Posterior vena cava (tissue), 2 donors: ENCODE measurements around the gene VPREB1. TPM values are rescaled to one million over a fixed set of nuclear protein-coding genes. Genes with fewer than 3 reads are reported as not detected.
"Not testable (repeated sequence)": the region's sequence is repeated elsewhere in the genome, so short reads cannot be mapped to it uniquely, and the experiment has no call there.

Experiments
- DNase-seq: peaks from one replicate; pipeline ENCODE4 v3.0.0-alpha.2; 2020; ENCODE audit warnings: low spot score
- intact Hi-C, 2 donors: fragments of 100-400 bp; cut with DNase I; formaldehyde crosslinking; loops; one replicate each; pipeline versions ENCODE4 v1.14.1 to v1.14.2; 2022 to 2023
- total RNA-seq, 2 donors: library from RNA; stranded (reverse); fragmentation: NEBNext Ultra II Directional; extraction: Animal tissue kit (Norgen Biotek cat#: 25700); gene quantifications; one replicate each; pipeline ENCODE4 v1.2.1, GENCODE V29; 2021
- donor health status: DM: yes; HTN: yes; CAD: no.
- donor health status: DM: yes; HTN: yes; CAD: no.

The VPREB1 gene
- total RNA-seq, 2 donors from 2014 or later: not detected

DNA sequence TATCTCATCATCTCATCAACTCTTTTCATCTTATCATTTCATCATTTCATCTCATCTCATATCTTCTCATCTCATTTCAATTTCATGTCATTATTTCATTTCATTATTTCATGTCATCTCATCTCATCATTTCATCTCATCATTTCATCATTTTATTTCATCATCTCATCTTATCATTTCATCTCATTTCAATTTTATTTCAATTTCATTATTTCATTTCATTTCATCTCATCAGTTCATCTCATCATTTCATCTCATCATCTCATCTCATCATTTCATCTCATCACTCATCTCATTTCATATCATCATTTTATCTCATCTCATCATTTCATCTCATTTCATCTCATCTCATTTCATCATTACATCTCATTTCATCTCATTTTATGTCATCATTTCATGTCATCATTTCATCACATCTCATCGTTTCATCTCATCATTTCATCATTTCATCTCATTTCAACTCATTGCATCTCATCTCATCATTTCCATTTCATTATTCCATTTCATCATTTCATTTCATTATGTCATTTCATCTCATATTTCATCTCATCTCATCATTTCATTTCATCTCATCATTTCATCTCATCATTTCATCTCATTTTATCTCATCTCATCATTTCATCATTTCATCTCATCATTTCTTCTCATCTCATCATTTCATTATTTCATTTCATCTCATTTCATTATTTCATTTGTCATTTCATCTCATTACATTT lies 42.0 kb downstream of the VPREB1 start:
- intact Hi-C loops, DNase-seq: not testable (repeated sequence)

DNA sequence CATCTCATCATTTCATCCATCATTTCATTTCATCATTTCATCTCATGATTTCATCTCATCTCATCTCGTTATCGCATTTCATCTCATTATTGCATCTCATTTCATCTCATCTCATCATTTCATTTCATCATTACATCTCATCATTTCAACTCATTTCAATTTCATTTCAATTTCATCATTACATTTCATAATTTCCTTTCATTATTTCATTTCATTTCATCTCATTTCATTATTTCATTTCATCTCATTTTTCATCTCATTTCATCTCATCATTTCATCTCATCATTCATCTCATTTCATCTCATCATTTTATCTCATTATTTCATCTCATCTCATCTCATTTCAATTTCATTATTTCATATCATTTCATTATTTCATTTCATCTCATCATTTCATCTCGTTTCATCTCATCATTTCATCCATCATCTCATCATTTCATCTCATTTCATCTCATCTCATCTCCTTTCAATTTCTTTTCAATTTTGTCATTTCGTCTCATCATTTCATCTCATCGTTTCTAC lies 42.6 kb downstream of the VPREB1 start:
- DNase-seq, intact Hi-C loops: not testable (repeated sequence)

DNA sequence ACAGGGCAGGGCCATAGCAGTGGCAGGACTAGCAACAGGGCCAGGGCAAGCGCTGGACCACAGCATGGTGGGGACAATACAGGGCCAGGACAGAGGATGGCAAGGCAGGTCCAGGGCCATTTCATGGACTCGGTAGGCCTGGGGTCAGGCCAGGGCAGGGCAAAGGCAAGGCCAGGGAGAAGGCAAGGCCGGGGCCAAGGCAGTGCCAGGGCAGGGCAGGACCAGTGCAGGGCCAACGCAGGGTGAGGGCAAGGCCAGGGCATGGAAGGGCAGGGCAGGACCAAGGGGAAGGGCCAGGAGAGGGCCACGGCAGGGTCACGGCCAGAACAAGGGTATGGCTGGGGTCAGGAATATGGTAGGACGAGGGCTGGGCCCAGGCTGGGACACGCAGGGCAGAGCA lies 45.1 kb downstream of the VPREB1 start:
- intact Hi-C loops, DNase-seq: not testable (repeated sequence)

DNA sequence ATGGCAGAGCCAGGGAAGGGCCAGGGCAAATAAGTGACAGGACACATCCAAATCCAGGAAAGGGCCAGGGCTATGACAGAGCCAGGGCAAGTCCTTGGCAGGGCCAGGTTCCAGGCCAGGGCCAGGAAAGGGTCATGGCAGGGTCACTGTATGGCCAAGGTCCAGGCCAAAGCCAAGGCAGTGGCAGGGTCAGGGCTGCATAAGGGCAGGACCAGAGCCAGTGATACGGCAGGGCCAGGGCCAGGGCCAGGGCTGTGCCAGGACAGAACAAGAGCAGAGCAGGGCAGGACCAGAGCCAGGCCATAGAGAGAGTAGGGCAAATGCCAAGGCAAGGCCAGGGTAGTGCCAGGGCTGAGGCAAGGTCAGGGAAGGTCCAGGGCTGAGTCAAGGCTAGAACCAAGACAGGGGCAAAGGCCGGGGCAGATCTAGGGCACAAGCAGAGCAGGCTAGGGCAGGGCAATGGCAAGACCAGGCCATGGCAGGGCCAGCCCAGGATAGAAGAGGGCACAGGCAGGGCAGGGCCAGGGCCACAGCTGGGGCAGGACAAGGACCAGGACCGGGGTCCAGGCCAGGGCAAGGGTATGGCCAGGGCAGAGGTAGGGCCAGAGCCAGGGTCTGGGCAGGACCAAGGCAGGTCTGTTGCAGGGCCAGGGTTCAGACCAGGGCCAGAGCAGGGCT lies 46.7 kb downstream of the VPREB1 start:
- DNase-seq, intact Hi-C loops: not testable (repeated sequence)

DNA sequence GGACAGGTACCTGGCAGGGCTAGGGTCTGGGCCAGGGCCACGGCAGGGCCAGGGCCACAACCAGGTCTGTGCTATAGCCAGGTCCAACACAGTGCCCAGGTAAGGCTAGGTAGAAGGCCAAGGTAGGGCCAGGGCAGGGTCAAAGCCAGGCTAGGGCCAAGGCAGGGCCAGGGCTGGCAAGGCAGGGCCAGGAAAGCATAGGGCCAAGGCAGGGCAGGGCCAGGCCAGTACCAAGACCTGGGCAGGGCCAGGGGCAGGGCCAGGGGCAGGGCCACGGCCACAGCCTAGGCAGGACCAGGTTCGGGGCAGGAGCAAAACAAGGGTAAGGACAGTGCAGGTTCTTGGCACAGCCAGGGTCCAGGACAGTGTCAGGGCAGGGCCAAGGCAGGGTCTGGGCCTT lies 48.1 kb downstream of the VPREB1 start:
- intact Hi-C loops, DNase-seq: not testable (repeated sequence)

DNA sequence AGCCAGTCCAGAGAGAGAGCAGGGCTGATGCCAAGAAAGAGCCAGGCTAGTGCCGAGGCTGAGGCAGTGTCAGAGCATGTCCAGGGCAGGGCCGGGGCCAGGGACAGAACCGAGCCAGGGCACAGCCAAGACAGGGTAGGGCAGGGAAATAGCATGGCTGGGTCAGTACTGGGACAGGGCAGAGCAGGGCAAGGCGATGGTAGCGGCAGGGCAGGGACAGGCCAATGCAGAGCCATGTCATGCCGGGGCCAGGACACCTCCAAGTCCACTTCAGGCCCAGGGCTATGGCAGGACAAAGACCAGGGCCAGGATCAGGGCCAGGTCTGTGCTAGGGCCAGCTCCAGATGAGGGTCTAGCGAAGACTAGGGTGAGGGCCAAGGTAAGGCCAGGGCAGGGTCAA lies 48.9 kb downstream of the VPREB1 start:
- not testable (repeated sequence) for DNase-seq

DNA sequence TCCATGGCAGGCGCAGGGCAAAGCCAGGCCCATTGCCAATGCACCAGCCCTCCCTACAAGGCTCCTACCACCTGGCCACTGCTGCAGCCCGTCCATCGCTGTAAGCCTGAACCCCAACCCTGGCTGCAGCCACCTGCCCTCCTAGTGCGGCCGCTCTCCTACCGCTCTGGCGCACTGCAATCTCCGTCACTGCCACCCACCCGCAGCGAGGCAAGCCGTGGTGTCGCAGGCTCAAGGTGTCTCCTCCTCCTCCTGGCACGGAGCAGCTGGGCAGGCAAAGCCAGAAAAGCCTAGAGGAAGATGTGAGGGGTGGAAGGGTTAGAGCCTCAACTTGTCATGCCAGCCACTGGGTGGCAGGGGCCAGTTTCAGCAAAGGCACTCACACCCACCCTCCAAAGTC lies 50.1 kb downstream of the VPREB1 start:
- DNase-seq, intact Hi-C loops: not testable (repeated sequence)

More for the DNA sequence above, 48.9 kb downstream of the VPREB1 start:
- intact Hi-C loops: not testable (repeated sequence)
